ENCODE data around the gene COA3. TPM values are rescaled to one million over a fixed set of nuclear protein-coding genes. Genes with fewer than 3 reads are reported as not detected.
A peak's percentile ranks its signal among the peaks of the same experiment; 100 is the strongest.

The COA3 gene
- total RNA-seq, 2 experiments from 2014 or later = 4.0 to 4.5 TPM

- TF ChIP-seq CTCF (IDR thresholded peaks at IDR 0.05) = no peak
- Histone ChIP-seq H3K27me3 (ENCODE audit: control insufficient read depth in 1 of 2, insufficient read depth in 2 of 2, low read length in 2 of 2) (peaks cover 3 to 5% of the 10 kb centered on the region in 2 experiments), H3K27ac (ENCODE audit: low read depth in 1 of 2, low read length in 2 of 2) (no peak overlapping the region), H3K4me3 (ENCODE audit: low read length) (no peak overlapping the region), H3K9me3 (ENCODE audit: control insufficient read depth in 1 of 2, insufficient read depth in 1 of 2, low read length in 2 of 2) (no peaks in the 10 kb centered on the region), H3K36me3 (ENCODE audit: insufficient read depth, low read length) (no peaks in the 10 kb centered on the region), H3K4me1 (ENCODE audit: insufficient read depth, low read length) (peaks cover 18% of the 10 kb centered on the region)
- Mint-ChIP-seq H3K27me3 (peaks cover 24% of the 10 kb centered on the region), H3K27ac (no peak overlapping the region), H3K4me3 (peak overlapping the region; percentile 28), H3K36me3 (ENCODE audit: low read depth) (peaks cover 6% of the 10 kb centered on the region), H3K4me1 (ENCODE audit: low read depth) (peaks cover 19% of the 10 kb centered on the region), H3K9me3 (no peaks in the 10 kb centered on the region)
- DNase-seq (no peak), ATAC-seq (ENCODE audit: poor library complexity) (no peak)
- CTCF ChIA-PET = interaction anchor here (1.1 to 1.9 kb wide), 2 partner anchors 15 to 170 kb away, joined by 3 to 6 read pairs; no protein-coding TSS in a partner anchor
- intact Hi-C loops (cut with DNase I, micrococcal nuclease) = no loop called here
- POLR2A ChIA-PET = no interaction called here
These were observed 50.1 kb downstream of the COA3 start for GRCh38 chr17:42748202-42748907.

Small RNAs within 50 kb of the gene (microRNA-seq; reads per million reads assigned to microRNA genes)
- gene MIR6781 (ENCODE audit: borderline microRNAs expressed, borderline replicate concordance) = not detected

Other genes starting within 250 kb of the COA3 start
- gene HSD17B1, start 245.8 kb downstream of the COA3 start, total RNA-seq = under 1 TPM; 0.80 to 0.81 TPM
- gene COASY, start 236.6 kb downstream of the COA3 start, total RNA-seq = 10 to 100 TPM; 37.8 to 40.7 TPM
- gene MLX, start 231.6 kb downstream of the COA3 start, total RNA-seq = 10 to 100 TPM; 29.2 to 32.1 TPM
- gene PSMC3IP, start 221.0 kb downstream of the COA3 start, total RNA-seq = 1 to 10 TPM; 2.6 to 3.4 TPM
- 10 to 100 TPM; 46.7 to 48.7 TPM for gene RETREG3, start 189.3 kb downstream of the COA3 start, total RNA-seq
- 1 to 10 TPM; 7.3 to 8.5 TPM for gene TUBG1, start 189.0 kb downstream of the COA3 start, total RNA-seq
- gene TUBG2, start 139.4 kb downstream of the COA3 start, total RNA-seq = 1 to 10 TPM; 9.0 to 9.7 TPM
- 1 to 10 TPM in 1 of 2 experiments, under 1 TPM in 1; 0.60 to 1.1 TPM for gene PLEKHH3, start 121.7 kb downstream of the COA3 start, total RNA-seq
- 1 to 10 TPM; 1.5 to 2.4 TPM for gene CCR10, start 116.9 kb downstream of the COA3 start, total RNA-seq
- 1 to 10 TPM; 4.4 to 4.5 TPM for gene CNTNAP1, start 116.2 kb downstream of the COA3 start, total RNA-seq
- gene EZH1, start 53.7 kb downstream of the COA3 start, total RNA-seq = 10 to 100 TPM; 73.3 to 76.1 TPM
- not detected for gene RAMP2, start 37.5 kb downstream of the COA3 start, total RNA-seq
- 10 to 100 TPM; 40.6 to 45.7 TPM for gene VPS25, start 25.3 kb downstream of the COA3 start, total RNA-seq
- under 1 TPM; 0.42 to 0.74 TPM for gene WNK4, start 18.1 kb downstream of the COA3 start, total RNA-seq
- gene CNTD1, start 157 bp upstream of the COA3 start, total RNA-seq = not detected
- gene BECN1, start 25.6 kb upstream of the COA3 start, total RNA-seq = 100 to 1,000 TPM; 130 to 138 TPM
- 10 to 100 TPM; 62.1 to 62.5 TPM for gene PSME3, start 34.7 kb upstream of the COA3 start, total RNA-seq
- gene AOC2, start 45.9 kb upstream of the COA3 start, total RNA-seq = 1 to 10 TPM; 2.5 to 2.9 TPM
- 1 to 10 TPM in 1 of 2 experiments, under 1 TPM in 1; 0.78 to 1.0 TPM for gene AOC3, start 52.5 kb upstream of the COA3 start, total RNA-seq
- gene G6PC1, start 102.1 kb upstream of the COA3 start, total RNA-seq = not detected
- 10 to 100 TPM; 60.4 to 70.8 TPM for gene AARSD1, start 165.8 kb upstream of the COA3 start, total RNA-seq
- under 1 TPM in 1 of 2 experiments, not detected in 1; 0.20 TPM for gene PTGES3L, start 181.4 kb upstream of the COA3 start, total RNA-seq
- gene RUNDC1, start 181.9 kb upstream of the COA3 start, total RNA-seq = 10 to 100 TPM; 11.6 to 11.7 TPM
- 1,000 to 10,000 TPM; 1,923 to 1,951 TPM for gene RPL27, start 199.7 kb upstream of the COA3 start, total RNA-seq
- 10 to 100 TPM; 23.0 to 24.7 TPM for gene IFI35, start 208.1 kb upstream of the COA3 start, total RNA-seq
- gene VAT1, start 223.7 kb upstream of the COA3 start, total RNA-seq = 10 to 100 TPM; 27.5 to 27.6 TPM
- gene RND2, start 226.5 kb upstream of the COA3 start, total RNA-seq = under 1 TPM; 0.27 to 0.28 TPM

Data from CD4-positive, alpha-beta T cell (primary cell).